ENCODE measurements around the gene OR52N2.

DNA sequence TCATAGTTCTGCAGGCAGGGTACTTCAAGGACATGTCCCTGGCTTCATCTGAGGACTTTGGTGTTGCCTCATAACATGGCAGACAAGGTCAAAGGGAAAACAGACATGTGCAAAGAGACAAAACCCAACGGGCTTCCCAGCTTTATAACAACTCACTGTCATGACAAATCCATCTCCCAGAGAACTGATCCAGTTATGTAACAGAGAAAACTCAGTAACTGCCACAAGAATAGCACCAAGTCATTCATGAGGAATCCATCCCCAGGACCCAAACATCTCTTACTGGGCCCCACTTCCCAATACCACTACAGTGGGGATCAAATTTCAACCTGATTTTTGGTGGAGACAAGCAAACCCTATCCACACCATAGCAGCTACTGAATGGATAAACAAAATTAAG is 41.7 kb upstream of the OR52N2 start:
- TF ChIP-seq, protein P1, sequence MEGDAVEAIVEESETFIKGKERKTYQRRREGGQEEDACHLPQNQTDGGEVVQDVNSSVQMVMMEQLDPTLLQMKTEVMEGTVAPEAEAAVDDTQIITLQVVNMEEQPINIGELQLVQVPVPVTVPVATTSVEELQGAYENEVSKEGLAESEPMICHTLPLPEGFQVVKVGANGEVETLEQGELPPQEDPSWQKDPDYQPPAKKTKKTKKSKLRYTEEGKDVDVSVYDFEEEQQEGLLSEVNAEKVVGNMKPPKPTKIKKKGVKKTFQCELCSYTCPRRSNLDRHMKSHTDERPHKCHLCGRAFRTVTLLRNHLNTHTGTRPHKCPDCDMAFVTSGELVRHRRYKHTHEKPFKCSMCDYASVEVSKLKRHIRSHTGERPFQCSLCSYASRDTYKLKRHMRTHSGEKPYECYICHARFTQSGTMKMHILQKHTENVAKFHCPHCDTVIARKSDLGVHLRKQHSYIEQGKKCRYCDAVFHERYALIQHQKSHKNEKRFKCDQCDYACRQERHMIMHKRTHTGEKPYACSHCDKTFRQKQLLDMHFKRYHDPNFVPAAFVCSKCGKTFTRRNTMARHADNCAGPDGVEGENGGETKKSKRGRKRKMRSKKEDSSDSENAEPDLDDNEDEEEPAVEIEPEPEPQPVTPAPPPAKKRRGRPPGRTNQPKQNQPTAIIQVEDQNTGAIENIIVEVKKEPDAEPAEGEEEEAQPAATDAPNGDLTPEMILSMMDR (IDR thresholded peaks at IDR 0.05), result no peak
- no peak for TF ChIP-seq POLR2A (IDR thresholded peaks at IDR 0.05)

All from heart left ventricle (tissue), 13 donors.